Sciatic nerve (tissue), 2 donors: ENCODE results near the gene ATF4. TPM values are rescaled to one million over a fixed set of nuclear protein-coding genes. Genes with fewer than 3 reads are reported as not detected.

Source experiments
- ATAC-seq: fragments of 200-7000 bp; cut with Tn5 transposase; one replicate; pipeline ENCODE4 v1.9.1; 2020; ENCODE audit warnings: mild to moderate bottlenecking, moderate library complexity
- DNase-seq: peaks from one replicate; pipeline ENCODE4 v3.0.0-alpha.2; 2020; ENCODE audit warnings: low spot score
- intact Hi-C: fragments of 100-400 bp; cut with DNase I; formaldehyde crosslinking; loops from one replicate; pipeline ENCODE4 v1.14.2; 2022
- total RNA-seq: library from RNA; stranded (reverse); fragmentation: NEBNext Ultra II Directional; extraction: Animal tissue kit (Norgen Biotek cat#: 25700); gene quantifications from one replicate; pipeline ENCODE4 v1.2.1, GENCODE V29; 2021
- donor health status: DM: no; HTN: no; CAD: no.
- donor health status: DM: no; HTN: no; CAD: no.

ATF4 gene
- total RNA-seq, 1 donor from 2014 or later = 319 TPM

GRCh38 chr22:39535831-39536449, 15.6 kb downstream of the ATF4 start:
- ATAC-seq (no peak), DNase-seq (no peak)
- intact Hi-C loops = loop anchor here (5.0 kb wide), 1 partner anchor 486 kb away; no protein-coding TSS in a partner anchor

- DNase-seq = no peak
- intact Hi-C loops = loop anchor here (5.0 kb wide), 1 partner anchor 486 kb away; no protein-coding TSS in a partner anchor
- no peak for ATAC-seq
Measured at GRCh38 chr22:39536711-39537110, 16.3 kb downstream of the ATF4 start.

GRCh38 chr22:39537975-39538374, 17.6 kb downstream of the ATF4 start:
- DNase-seq (no peak), ATAC-seq (no peak)
- intact Hi-C loops = loop anchor here (5.0 kb wide), 1 partner anchor 484 kb away; no protein-coding TSS in a partner anchor

DNA sequence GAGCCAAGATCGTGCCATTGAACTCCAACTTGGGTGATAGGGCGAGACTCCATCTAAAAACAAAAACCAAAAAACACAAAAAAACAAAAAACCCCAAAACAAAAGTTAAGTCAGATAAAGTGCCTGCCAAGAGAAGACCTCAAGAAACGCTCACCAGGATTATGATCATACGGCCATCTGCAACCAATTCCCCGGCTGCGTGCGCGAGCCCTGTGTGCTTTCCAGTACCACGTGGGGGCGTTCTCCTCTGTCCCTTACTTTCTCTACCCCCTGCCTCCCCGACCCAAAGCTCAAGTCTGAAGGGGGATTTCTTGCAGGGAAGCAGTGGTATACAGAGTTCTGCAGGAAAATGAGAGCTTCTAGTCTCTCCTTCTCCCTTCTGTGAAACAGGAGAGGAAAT, 22.7 kb downstream of the ATF4 start:
- intact Hi-C loops = loop anchor here (10.0 kb wide), 1 partner anchor 802 kb away; the partner anchor contains the start of gene ADSL

GRCh38 chr22:39545386-39546365, 25.3 kb downstream of the ATF4 start:
- DNase-seq (no peak), ATAC-seq (peak; percentile 59)
- intact Hi-C loops = loop anchor here (10.0 kb wide), 1 partner anchor 799 kb away; the partner anchor contains the start of gene ADSL

More for the DNA sequence above, 22.7 kb downstream of the ATF4 start:
- ATAC-seq (no peak), DNase-seq (no peak)

- no peak for ATAC-seq
- intact Hi-C loops = loop anchor here (10.0 kb wide), 1 partner anchor 798 kb away; the partner anchor contains the start of gene ADSL
- DNase-seq = no peak
Measured at GRCh38 chr22:39546889-39547586, 26.7 kb downstream of the ATF4 start.

GRCh38 chr22:39547587-39547947, 27.2 kb downstream of the ATF4 start:
- DNase-seq = no peak
- no peak for ATAC-seq
- intact Hi-C loops = loop anchor here (10.0 kb wide), 1 partner anchor 797 kb away; the partner anchor contains the start of gene ADSL

- ATAC-seq = no peak
- intact Hi-C loops = no loop called here
Measured at GRCh38 chr22:39553429-39553828, 33.1 kb downstream of the ATF4 start.

GRCh38 chr22:39554151-39554550, 33.8 kb downstream of the ATF4 start:
- DNase-seq = no peak
- intact Hi-C loops = no loop called here
- no peak for ATAC-seq

More at GRCh38 chr22:39553429-39553828, 33.1 kb downstream of the ATF4 start:
- DNase-seq = no peak

DNA sequence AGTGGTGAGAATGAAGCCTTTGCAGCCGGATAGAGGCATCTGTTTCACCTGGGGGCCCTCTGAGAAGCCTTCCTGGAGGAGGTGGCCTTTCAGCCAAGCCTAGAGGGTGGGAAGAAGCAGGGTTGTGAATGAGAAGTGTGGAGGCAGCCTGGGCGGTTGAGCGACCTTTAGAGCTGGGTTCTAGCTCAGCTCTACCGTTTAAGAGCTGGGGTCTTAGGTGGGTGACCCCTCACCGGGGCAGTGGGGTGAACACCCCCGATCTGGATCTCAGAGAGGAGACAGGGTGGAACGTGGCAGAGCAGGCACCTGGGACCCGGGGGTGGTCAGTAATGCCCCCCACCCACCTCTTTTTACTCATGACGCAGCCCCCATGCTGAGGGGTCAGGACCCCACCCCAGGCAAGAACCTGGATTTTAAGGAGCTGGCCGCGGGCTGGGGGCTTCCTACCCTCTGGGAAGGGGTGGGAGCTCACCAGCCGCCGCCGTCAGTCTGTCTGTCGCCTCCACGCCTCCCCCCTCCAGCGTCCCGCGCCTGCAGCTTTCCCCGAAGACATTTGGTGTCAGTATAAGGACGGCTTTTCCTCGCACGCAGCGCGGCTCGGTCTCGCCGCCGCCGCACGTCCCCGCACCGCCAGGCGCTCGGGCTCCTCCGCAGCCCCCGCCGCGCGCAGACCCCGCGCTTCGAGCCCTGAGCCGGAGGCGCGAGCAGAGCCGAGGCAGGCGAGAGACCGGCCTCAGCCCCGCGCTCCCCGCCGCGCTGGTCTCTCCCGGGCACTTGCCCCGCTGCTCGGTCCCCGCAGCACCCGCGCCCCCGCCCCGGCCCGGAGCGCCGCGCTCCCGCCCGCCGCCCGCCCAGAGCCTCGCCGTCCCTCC, 36.8 kb downstream of the ATF4 start:
- peak; percentile 22 for ATAC-seq
- intact Hi-C loops = loop anchor here (5.0 kb wide), 1 partner anchor 470 kb away; no protein-coding TSS in a partner anchor
- DNase-seq = no peak

GRCh38 chr22:39558254-39558727, 37.9 kb downstream of the ATF4 start:
- ATAC-seq = no peak
- intact Hi-C loops = loop anchor here (5.0 kb wide), 1 partner anchor 469 kb away; no protein-coding TSS in a partner anchor
- no peak for DNase-seq

DNA sequence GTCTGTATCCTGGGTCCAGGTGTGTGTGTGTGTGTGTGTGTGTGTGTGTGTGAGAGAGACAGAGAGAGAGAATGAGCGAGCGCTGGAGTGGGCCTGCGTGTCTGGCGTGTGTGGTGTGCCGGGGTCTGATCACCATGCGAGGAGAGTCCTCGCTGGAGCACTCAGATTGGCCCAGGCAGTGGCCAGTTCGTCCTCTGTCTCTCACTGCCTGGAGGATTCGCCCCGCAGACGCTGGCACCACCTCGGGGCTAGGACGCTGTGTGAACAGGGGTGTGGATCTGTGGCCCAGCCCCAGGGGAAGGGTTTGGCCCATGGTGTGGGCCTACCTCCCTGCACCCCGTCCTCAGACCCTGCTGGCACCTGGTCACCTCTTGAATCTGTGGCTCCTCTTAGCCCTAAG, 38.6 kb downstream of the ATF4 start:
- intact Hi-C loops = loop anchor here (5.0 kb wide), 1 partner anchor 468 kb away; no protein-coding TSS in a partner anchor
- ATAC-seq = no peak

DNA sequence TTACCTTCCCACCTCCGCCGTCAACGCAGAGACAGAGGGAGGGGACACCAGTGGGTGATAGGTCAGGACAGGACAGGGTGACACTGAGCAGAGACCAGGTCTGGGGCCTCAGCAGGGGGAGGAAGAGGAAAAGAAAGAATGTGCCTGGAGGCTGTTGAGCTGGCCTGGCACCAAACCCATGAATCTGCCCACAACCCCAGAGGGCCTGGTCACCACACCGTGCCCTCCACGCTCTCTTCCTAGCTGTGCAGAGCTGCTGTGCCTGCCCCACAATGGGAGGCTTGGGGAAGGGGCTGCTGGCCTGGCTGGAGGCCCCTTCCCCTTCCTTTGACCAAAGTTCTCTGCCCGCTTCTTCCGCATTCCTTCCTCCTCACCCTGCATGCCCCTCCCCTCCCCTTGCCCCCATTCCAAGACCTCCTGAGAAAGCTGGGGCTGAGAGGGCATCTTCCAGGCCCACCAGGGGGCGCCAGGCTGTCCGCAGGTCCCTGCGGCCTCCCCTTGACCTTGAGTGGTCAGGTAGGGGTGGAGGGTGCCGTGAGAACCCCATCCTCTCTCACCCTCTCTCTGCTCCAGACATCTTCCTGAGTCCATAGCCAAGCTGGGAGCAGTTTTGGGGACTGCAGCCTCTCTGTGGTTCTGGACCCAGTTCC, 39.2 kb downstream of the ATF4 start:
- intact Hi-C loops = loop anchor here (5.0 kb wide), 1 partner anchor 468 kb away; no protein-coding TSS in a partner anchor

More for the DNA sequence above, 38.6 kb downstream of the ATF4 start:
- no peak for DNase-seq

DNA sequence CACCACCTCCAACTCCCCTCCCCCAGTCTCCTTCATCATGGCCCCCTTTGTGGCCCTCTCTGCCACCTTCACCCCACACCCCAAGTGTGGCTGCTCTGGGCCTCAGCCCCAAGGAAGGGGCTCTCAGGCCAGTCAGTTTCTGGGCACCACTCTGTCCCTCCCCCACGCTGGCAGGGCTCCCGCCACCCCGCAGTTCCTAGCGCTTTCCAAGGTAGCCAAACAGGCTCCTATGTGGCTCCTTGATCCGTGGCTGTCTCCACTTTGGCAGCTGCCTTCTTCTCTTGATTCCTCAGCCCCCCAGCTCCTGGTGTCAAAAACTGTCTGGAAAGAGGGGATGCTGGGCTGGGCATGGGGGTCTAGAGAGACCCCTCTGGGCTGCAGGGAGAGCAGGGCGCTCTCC, 39.8 kb downstream of the ATF4 start:
- ATAC-seq = no peak
- intact Hi-C loops = no loop called here

More for the DNA sequence above, 39.2 kb downstream of the ATF4 start:
- DNase-seq (no peak), ATAC-seq (no peak)

GRCh38 chr22:39562839-39563489, 42.6 kb downstream of the ATF4 start:
- intact Hi-C loops = no loop called here
- ATAC-seq (no peak), DNase-seq (no peak)

More for the DNA sequence above, 39.8 kb downstream of the ATF4 start:
- no peak for DNase-seq

GRCh38 chr22:39563571-39564428, 43.4 kb downstream of the ATF4 start:
- DNase-seq (no peak), ATAC-seq (no peak)
- intact Hi-C loops = no loop called here
